Measurements from ENCODE around the gene ELMO2.

Gene ELMO2

GRCh38 chr20:46393967-46394366, 12.4 kb downstream of the ELMO2 start:
- TF ChIP-seq YY1 (IDR thresholded peaks at IDR 0.05; ENCODE audit: low read depth) (no peak), NFIC (IDR thresholded peaks at IDR 0.05) (no peak), USF1 (IDR thresholded peaks at IDR 0.05) (no peak), ZBTB7A (IDR thresholded peaks at IDR 0.05; ENCODE audit: low read depth) (no peak), RAD21 (IDR thresholded peaks at IDR 0.05; ENCODE audit: low read depth) (no peak), CEBPB (IDR thresholded peaks at IDR 0.05) (no peak), TCF12 (IDR thresholded peaks at IDR 0.05; ENCODE audit: low read depth) (no peak), FOXM1 (IDR thresholded peaks at IDR 0.05; ENCODE audit: borderline replicate concordance, low read depth) (no peak), MAX (IDR thresholded peaks at IDR 0.05) (no peak)

GRCh38 chr20:46388937-46389336, 17.5 kb downstream of the ELMO2 start:
- no peak for TF ChIP-seq TCF12 (IDR thresholded peaks at IDR 0.05; ENCODE audit: low read depth)
- TF ChIP-seq REST (IDR thresholded peaks at IDR 0.05; ENCODE audit: low read depth), result no peak

- TF ChIP-seq FOXM1 (IDR thresholded peaks at IDR 0.05; ENCODE audit: borderline replicate concordance, low read depth) (no peak), RAD21 (IDR thresholded peaks at IDR 0.05; ENCODE audit: low read depth) (no peak), YY1 (IDR thresholded peaks at IDR 0.05; ENCODE audit: low read depth) (no peak), TAF1 (IDR thresholded peaks at IDR 0.05; ENCODE audit: low read depth) (no peak), EGR1 (IDR thresholded peaks at IDR 0.05) (no peak), TEAD4 (IDR thresholded peaks at IDR 0.05) (no peak), MAX (IDR thresholded peaks at IDR 0.05) (no peak), CEBPB (IDR thresholded peaks at IDR 0.05) (no peak), TCF12 (IDR thresholded peaks at IDR 0.05; ENCODE audit: low read depth) (no peak), USF1 (IDR thresholded peaks at IDR 0.05) (no peak), NFIC (IDR thresholded peaks at IDR 0.05) (no peak), REST (IDR thresholded peaks at IDR 0.05; ENCODE audit: low read depth) (no peak), ZBTB7A (IDR thresholded peaks at IDR 0.05; ENCODE audit: low read depth) (no peak), EP300 (IDR thresholded peaks at IDR 0.05; ENCODE audit: borderline replicate concordance) (no peak), CREB1 (IDR thresholded peaks at IDR 0.05; ENCODE audit: low read depth) (no peak)
Observed at GRCh38 chr20:46388201-46388836, 18.1 kb downstream of the ELMO2 start.

GRCh38 chr20:46378412-46379009, 27.9 kb downstream of the ELMO2 start:
- TF ChIP-seq REST (IDR thresholded peaks at IDR 0.05; ENCODE audit: low read depth) (no peak), TEAD4 (IDR thresholded peaks at IDR 0.05) (no peak), RAD21 (IDR thresholded peaks at IDR 0.05; ENCODE audit: low read depth) (no peak)

- TF ChIP-seq ZBTB7A (IDR thresholded peaks at IDR 0.05; ENCODE audit: low read depth) (no peak), EP300 (IDR thresholded peaks at IDR 0.05; ENCODE audit: borderline replicate concordance) (no peak)
Observed at GRCh38 chr20:46377518-46377917, 28.9 kb downstream of the ELMO2 start.

All from Ishikawa (cell line).